ENCODE results near the gene SENP6. TPM values are rescaled to one million over a fixed set of nuclear protein-coding genes. Genes with fewer than 3 reads are reported as not detected.
"Not testable (repeated sequence)": the region's sequence is repeated elsewhere in the genome, so short reads cannot be mapped to it uniquely, and the experiment has no call there.

SENP6 gene
- total RNA-seq, 4 donors from 2014 or later = 50.3 to 67.9 (median 57.6) TPM

GRCh38 chr6:75711173-75711572, 109.5 kb downstream of the SENP6 start:
- no peak for ATAC-seq
- in situ Hi-C loops (cut with MboI; ENCODE audit: low sequenced_read_pairs in 4 of 4) = no loop called here
- no peaks in the 10 kb centered on the region for H3K4me1 ChIP-seq
- peaks cover 0 to 72% of the 10 kb centered on the region in 2 donors for H3K36me3 ChIP-seq
- H3K4me3 ChIP-seq = no peak overlapping the region
- TF ChIP-seq POLR2A (IDR thresholded peaks at IDR 0.05) (no peak), CTCF (IDR thresholded peaks at IDR 0.05 in 4 of 5, conservative IDR thresholded peaks at IDR 0.05 in 1 of 5) (no peak)
- H3K9me3 ChIP-seq = no peaks in the 10 kb centered on the region
- no peak for DNase-seq
- H3K27me3 ChIP-seq = no peaks in the 10 kb centered on the region
- no peak overlapping the region for H3K27ac ChIP-seq
- intact Hi-C loops (cut with DNase I; ENCODE audit: low total_unique reads) = no loop called here

- Histone ChIP-seq H3K27ac (no peak overlapping the region), H3K9me3 (no peaks in the 10 kb centered on the region), H3K27me3 (no peaks in the 10 kb centered on the region), H3K4me1 (no peaks in the 10 kb centered on the region), H3K36me3 (peaks cover 0 to 33% of the 10 kb centered on the region in 2 donors), H3K4me3 (no peak overlapping the region)
- intact Hi-C loops (cut with DNase I; ENCODE audit: low total_unique reads) (no loop called here), in situ Hi-C loops (cut with MboI; ENCODE audit: low sequenced_read_pairs in 4 of 4) (no loop called here)
- DNase-seq = no peak
- ATAC-seq = no peak
- TF ChIP-seq POLR2A (IDR thresholded peaks at IDR 0.05) (no peak), CTCF (IDR thresholded peaks at IDR 0.05 in 4 of 5, conservative IDR thresholded peaks at IDR 0.05 in 1 of 5) (no peak)
Observed at GRCh38 chr6:75719133-75719532, 117.5 kb downstream of the SENP6 start.

- ATAC-seq = no peak
- H3K9me3 ChIP-seq = no peaks in the 10 kb centered on the region
Observed at GRCh38 chr6:75723382-75723781, 121.7 kb downstream of the SENP6 start.

GRCh38 chr6:75727206-75727605, 125.5 kb downstream of the SENP6 start:
- no peaks in the 10 kb centered on the region for H3K27me3 ChIP-seq
- no peak for ATAC-seq
- H3K4me1 ChIP-seq = no peaks in the 10 kb centered on the region
- H3K4me3 ChIP-seq = no peak overlapping the region
- H3K27ac ChIP-seq = no peak overlapping the region
- H3K36me3 ChIP-seq = no peaks in the 10 kb centered on the region
- intact Hi-C loops (cut with DNase I; ENCODE audit: low total_unique reads) (no loop called here), in situ Hi-C loops (cut with MboI; ENCODE audit: low sequenced_read_pairs in 4 of 4) (no loop called here)
- TF ChIP-seq POLR2A (IDR thresholded peaks at IDR 0.05) = no peak
- TF ChIP-seq CTCF (IDR thresholded peaks at IDR 0.05 in 4 of 5, conservative IDR thresholded peaks at IDR 0.05 in 1 of 5) = no peak
- H3K9me3 ChIP-seq = no peaks in the 10 kb centered on the region
- DNase-seq = no peak

More at GRCh38 chr6:75723382-75723781, 121.7 kb downstream of the SENP6 start:
- H3K4me3 ChIP-seq = no peak overlapping the region
- no peaks in the 10 kb centered on the region for H3K36me3 ChIP-seq
- H3K27ac ChIP-seq = no peak overlapping the region
- intact Hi-C loops (cut with DNase I; ENCODE audit: low total_unique reads) (no loop called here), in situ Hi-C loops (cut with MboI; ENCODE audit: low sequenced_read_pairs in 4 of 4) (no loop called here)
- DNase-seq = no peak
- H3K4me1 ChIP-seq = no peaks in the 10 kb centered on the region
- no peak for TF ChIP-seq CTCF (IDR thresholded peaks at IDR 0.05 in 4 of 5, conservative IDR thresholded peaks at IDR 0.05 in 1 of 5)
- no peak for TF ChIP-seq POLR2A (IDR thresholded peaks at IDR 0.05)
- H3K27me3 ChIP-seq = no peaks in the 10 kb centered on the region

- H3K4me1 ChIP-seq; H3K27me3 ChIP-seq; H3K4me3 ChIP-seq; intact Hi-C loops (cut with DNase I; ENCODE audit: low total_unique reads); ATAC-seq; H3K27ac ChIP-seq; H3K36me3 ChIP-seq; DNase-seq; H3K9me3 ChIP-seq; in situ Hi-C loops (cut with MboI; ENCODE audit: low sequenced_read_pairs in 4 of 4): not testable (repeated sequence)
Observed at GRCh38 chr6:75731029-75731428, 129.3 kb downstream of the SENP6 start.

Measured in gastrocnemius medialis (tissue), 4 donors.